Stimulated activated CD8-positive, alpha-beta memory T cell treated with anti-CD3 and anti-CD28 coated beads, Interleukin-12 subunit alpha, Interleukin-12 subunit beta, amount 100 ng/mL, for 24 hours (primary cell): ENCODE results near the gene MRGPRE.

Experiments
- DNase-seq: peaks from one replicate; pipeline ENCODE4 v3.0.0-alpha.2; 2020; ENCODE audit errors: extremely low read depth

MRGPRE gene

GRCh38 chr11:3226846-3227567 is 5.2 kb downstream of the MRGPRE start:
- no peak for DNase-seq

GRCh38 chr11:3225826-3226750 is 6.1 kb downstream of the MRGPRE start:
- DNase-seq: no peak

DNA sequence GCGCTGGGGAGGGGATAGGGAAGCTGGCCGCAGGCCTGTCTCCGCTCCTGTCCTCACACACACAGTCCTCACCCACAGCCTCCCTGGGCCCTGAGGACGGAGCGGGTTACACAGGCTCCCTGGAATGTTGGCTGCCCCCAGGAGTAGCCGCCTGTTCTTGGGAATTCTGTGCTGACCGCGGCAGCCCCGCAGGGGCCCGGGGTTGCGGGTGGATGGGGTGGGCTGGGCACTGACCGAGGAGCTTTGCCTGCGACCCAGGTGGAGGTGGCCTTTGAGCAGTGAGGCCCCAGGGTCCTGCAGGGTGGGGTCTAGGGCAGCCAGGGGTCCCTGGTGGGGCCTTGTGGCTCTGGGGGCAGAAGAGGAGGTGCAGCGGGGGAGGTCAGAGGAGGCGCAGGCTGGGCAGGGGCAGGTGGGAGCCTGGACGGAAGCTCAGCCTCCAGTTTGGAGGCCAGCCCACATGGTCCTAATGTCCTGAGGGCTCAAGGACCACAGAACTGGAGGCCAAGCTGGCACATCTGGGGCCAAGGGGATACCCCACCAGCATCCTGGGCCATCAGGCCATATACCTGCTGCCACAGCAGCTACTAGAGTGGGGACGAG is 7.0 kb downstream of the MRGPRE start:
- DNase-seq: no peak

GRCh38 chr11:3224401-3225057 is 7.7 kb downstream of the MRGPRE start:
- DNase-seq: no peak

- no peak for DNase-seq
Observed at GRCh38 chr11:3223932-3224381, 8.3 kb downstream of the MRGPRE start.

DNA sequence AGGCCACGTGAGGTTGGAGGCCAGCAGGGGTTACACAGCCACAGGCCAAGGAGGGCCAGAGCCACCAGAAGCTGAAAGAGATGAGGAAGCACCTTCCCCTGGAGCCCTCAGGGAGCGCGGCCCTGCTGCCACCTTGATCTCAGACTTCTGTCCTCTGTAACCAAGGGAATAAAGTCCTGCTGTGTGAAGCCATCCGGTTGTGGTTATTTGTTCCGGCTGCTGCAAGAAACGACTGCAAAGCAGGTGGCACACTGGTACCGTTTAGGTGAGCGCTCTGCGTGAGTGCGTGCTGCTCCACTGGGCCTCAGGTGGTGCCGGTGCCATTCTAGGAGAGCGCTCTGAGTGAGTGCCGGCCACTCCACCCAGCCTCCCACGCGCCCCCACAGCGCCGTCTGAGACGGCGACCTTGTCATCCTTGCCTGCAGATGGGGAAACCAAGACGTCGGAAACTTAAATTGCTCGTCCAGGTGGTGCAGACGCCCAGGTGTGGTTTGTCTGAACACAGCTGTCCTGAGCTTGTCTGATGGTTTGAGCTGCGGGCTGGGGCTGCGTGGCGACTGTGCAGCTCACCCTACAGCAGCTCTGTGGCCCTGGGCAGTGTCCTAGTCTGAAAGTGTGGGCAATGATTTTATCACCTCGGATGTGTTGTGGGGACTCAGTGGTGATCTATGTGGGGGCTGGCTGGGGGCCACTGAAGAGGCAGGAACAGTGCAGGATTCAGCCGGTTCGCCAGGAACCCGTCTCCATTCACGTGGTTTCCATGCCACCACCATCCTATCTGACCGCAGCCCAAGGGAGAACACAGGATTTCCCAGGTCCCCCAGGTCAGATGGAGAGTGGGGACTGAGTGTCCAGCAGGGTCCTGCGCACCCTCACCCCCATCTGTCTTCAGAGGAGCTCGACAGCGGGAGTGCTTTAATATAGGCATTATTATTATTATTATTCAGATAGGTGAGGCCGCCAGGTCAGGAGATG is 9.0 kb downstream of the MRGPRE start:
- no peak for DNase-seq

DNA sequence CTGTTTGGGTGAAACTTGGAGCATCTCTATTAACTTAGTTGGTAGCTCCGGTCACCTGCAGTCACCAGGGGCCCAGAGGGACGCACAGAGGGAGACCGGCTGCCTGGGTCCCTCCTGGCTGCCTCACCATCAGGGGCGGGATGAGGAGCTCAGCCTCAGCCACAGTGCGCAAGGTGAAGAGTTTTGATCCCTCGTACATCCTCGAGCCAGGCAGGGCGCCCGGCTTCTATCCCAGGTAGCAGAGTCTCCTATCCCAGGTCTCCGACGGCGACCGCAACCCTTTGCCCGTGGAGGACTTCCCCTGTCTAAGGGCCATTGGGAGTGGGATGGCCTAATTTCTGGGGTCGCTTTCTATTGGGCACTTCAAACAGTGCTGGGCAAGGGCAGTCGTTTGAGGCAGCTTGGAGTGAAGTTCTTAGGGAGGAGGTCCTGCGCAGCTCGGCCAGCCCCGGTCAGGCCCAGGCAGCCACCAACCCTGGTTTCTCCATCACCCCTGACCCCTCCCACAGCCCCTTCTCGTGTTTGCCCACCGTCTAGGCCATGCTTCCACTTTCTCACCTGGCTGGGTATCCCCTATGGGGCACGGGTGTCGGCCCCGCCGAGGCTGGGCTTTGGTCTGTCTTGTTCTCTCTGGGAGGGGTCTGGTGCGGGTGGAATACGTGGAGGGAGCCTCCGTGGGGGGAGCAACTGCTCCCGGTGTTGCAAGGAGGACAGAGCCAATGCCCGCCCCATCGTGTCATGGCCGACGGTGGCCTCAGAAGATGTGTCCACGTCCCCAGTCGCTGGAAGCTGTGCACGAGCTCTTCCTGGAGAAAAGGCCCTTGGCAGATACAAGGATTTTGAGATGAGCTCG is 10.0 kb downstream of the MRGPRE start:
- DNase-seq: no peak

GRCh38 chr11:3221408-3222002 is 10.7 kb downstream of the MRGPRE start:
- DNase-seq: no peak

DNA sequence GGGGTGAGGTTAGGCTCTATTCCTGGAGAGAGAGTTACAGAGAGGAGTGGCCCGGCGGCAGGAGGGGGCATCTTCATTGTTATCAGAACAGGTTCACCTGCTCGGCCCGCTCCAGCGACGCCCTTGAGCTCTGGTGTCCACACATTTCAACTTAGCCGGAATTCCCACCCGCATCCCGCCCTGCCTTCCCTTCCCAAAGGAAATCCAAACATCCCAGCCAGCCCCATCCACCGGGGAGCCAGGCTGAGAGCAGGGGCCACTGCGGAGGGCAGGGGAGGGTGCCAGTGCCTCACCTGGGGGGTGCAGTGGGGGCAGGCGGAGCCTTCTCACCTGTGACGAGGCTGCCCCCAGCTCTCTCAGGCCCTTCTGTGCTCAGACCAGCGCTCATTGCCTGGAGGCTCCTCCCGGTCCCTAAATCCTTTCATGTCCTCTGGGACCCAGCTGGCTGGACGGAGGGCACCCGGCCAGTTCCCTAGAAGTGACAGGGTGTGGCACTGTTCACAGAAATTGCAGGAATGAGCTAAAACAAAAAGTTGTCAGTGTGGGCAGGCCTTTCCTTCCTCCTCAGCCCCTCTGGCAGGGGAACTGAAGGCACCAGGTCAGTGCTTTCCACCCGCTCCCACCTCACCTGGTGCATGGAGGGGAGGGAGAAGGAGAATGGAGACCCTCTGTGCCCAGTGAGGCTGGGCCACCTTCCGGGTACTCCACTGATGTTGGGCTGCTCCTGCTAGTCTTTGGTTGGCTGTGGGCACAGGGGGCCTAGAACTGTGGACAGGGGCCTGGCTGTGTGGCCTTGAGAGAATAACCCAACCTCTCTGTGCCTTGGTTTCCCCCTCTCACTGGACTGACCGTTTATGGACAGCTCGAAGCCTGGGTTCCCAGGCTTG is 11.5 kb downstream of the MRGPRE start:
- no peak for DNase-seq

- no peak for DNase-seq
Observed at GRCh38 chr11:3220101-3220500, 12.1 kb downstream of the MRGPRE start.

DNA sequence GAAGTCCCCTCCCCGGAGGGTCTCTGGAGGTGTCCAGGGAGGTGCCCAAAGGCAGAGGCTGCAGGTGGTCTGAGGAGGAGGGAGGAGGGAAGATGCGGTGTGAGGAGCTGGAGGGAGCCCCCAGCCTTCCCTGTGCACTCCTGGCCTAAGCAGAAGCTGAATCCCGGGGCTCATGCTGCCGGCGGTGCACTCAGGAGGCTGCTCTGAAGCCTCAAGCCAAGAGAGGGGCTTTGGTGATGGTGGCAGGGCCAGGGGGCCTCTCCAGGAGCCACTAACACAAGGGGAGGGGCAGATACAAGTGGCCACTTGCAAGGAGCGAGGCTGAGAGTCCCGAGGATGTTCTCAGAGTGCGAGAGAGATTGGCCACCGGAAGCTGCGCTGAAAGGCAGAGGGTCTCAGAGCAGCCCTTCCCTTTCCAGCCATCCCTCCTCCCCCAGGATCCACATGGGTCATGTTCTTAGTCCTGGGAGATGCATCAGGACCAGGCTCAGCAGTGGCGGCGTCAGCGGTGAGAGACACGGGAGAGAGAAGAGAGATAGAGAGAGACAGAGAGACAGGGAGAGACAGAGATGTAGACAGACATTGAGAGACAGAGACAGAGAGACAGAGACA is 12.8 kb downstream of the MRGPRE start:
- no peak for DNase-seq

GRCh38 chr11:3218483-3219280 is 13.5 kb downstream of the MRGPRE start, which contains the start of gene MRGPRG:
TSS of gene MRGPRG (minus strand) at chr11:3218813. CDS start at chr11:3218813, 0 bp downstream.
- no peak for DNase-seq

DNA sequence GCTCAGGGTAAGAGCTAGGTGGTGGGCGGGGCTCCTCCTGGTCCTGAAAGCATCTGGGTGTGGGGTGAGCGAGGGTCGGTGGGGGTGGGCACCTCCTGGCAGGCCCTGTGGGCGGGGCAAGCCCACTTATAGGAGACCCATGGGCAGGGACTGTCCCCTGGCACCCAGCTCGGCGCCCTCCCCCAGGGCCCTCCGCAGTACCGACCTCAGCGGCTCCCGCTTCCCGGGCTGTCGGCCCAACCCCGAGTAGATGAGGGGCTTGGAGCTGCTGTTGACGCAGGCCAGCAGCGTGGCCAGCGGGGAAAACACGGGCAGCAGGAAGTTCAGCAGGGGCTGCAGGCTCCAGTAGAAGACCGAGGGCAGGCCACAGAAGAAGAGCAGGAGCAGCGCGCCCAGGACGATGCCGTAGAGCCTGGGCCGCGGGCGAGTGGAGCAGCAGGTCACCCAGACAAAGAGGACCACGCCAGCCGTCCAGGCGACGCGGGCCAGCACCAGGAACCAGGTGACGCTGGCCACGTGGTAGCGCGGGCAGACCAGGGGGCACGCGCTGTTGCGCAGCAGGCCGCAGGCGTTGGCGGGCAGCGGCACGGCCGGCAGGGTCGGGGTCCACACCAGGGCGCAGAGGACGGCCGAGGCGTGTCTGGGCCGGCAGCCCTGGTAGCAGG is 14.3 kb downstream of the MRGPRE start:
- no peak for DNase-seq

GRCh38 chr11:3216027-3216525 is 16.1 kb downstream of the MRGPRE start:
- no peak for DNase-seq

- DNase-seq: no peak
Observed at GRCh38 chr11:3215346-3216026, 16.7 kb downstream of the MRGPRE start.

DNA sequence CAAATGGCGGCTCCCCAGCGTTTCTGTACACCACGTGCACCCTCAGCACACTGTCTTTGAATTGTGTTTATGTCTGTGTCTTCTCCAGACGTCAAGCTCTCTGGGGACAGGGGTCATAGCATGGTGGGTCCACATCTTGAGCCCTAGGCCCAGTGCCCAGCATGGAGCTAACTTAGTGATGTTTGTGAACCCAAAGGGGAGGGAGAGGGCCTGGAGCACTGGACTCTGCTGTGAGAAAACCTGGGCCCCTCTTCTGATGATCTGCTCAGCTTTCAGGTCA is 17.9 kb downstream of the MRGPRE start:
- no peak for DNase-seq
